GM19099 (cell line): ENCODE results near the gene RAB3C.

Experiments used
- POLR2A ChIP-seq: IDR thresholded peaks from 3 replicates; pipeline ENCODE4 v1.6.1; 2011; ENCODE audit warnings: low read depth; ENCODE audit not compliant: insufficient read length; ENCODE audit errors: extremely low read depth

Gene RAB3C, protein sequence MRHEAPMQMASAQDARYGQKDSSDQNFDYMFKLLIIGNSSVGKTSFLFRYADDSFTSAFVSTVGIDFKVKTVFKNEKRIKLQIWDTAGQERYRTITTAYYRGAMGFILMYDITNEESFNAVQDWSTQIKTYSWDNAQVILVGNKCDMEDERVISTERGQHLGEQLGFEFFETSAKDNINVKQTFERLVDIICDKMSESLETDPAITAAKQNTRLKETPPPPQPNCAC

GRCh38 chr5:58582803-58583491 lies at the start of gene RAB3C:
RAB3C (plus strand) TSS chr5:58583075; CDS start chr5:58583209, 134 bp downstream.
- TF ChIP-seq POLR2A, result no peak

- no peak for TF ChIP-seq POLR2A
Observed at GRCh38 chr5:58542709-58543108, 40.2 kb upstream of the RAB3C start.

DNA sequence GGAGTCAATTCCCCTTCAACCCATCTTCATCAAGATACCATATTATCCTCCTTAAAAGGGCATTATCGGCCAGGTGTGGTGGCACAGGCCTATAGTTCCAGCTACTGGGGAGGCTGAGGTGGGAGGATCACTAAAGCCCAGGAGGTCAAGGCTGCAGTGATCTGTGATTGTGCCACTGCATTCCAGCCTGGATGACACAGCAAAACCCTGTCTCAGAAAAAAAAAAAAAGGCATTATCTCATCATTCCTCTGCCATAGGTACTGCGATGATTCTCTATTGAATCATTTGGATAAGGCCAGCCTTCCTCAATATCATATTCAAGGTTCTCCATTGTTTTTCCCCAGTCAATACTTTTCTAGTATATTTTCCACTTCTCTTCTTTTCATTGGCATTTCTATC lies 39.2 kb upstream of the RAB3C start:
- no peak for TF ChIP-seq POLR2A

- no peak for TF ChIP-seq POLR2A
Observed at GRCh38 chr5:58544195-58544594, 38.7 kb upstream of the RAB3C start.

DNA sequence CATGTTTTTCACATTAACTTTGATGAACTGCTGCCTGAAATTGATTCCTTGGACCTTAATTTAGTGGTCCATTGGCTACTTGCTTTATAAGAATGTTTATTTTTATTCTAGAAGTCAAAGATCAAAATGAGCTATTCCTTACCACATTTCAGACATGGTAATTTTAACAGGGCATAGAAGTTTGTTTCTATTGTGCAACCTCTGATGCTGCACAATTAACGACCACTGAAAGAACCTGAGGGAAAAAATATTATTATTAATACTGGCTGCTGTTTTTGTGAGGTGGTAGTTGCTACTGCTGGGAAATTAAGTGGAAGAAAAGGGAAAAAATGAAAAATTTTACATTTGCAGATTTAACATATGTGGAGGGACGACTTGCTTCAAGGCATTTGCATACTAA lies 37.9 kb upstream of the RAB3C start:
- no peak for TF ChIP-seq POLR2A

DNA sequence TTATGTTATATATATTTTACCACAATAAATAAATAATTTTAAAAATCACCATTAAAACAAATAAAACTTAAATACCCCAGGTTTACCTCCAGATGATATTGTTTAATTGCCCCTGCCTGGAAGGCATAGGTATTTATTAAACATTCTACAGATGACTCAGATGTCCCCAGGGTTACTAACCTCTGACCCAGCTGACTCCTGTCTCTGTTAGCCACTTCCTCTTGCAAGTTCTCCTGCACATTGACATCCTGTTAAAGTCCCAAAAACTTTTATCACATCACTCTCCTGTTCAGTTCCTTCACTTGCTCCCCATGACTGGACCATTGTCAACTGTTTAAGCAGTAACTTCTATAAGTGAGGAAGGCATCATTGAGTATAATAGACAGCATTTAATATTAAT lies 37.0 kb upstream of the RAB3C start:
- TF ChIP-seq POLR2A, result no peak

- no peak for TF ChIP-seq POLR2A
Observed at GRCh38 chr5:58548068-58548467, 34.8 kb upstream of the RAB3C start.

DNA sequence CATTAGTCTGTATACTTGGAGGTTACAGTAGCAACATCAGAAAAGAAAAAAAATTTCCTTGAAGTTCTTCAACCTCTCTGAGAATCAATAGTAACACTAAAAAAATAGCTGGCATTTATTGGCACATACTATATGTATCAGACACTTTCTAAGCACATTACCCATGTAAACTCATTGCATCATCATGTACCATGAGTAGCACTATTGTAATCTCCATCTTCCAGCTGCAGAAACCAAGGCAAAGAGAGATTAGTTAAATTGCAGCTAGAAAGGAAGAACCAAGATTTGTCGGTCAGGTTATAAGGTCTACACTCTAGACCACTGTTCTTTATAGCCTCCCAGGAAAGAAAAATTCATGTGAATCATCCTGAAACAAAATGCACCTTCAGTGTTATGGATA lies 31.4 kb upstream of the RAB3C start:
- TF ChIP-seq POLR2A, result no peak

GRCh38 chr5:58565033-58565432 lies 17.8 kb upstream of the RAB3C start:
- TF ChIP-seq POLR2A, result no peak

GRCh38 chr5:58571501-58571900 lies 11.4 kb upstream of the RAB3C start:
- TF ChIP-seq POLR2A, result no peak

- no peak for TF ChIP-seq POLR2A
Observed at GRCh38 chr5:58579781-58580180, 3.1 kb upstream of the RAB3C start.

GRCh38 chr5:58582019-58582802 lies 664 bp upstream of the RAB3C start:
- TF ChIP-seq POLR2A, result no peak

GRCh38 chr5:58595952-58596351 lies 13.1 kb downstream of the RAB3C start:
- no peak for TF ChIP-seq POLR2A

- TF ChIP-seq POLR2A, result no peak
Observed at GRCh38 chr5:58598440-58598839, 15.6 kb downstream of the RAB3C start.

DNA sequence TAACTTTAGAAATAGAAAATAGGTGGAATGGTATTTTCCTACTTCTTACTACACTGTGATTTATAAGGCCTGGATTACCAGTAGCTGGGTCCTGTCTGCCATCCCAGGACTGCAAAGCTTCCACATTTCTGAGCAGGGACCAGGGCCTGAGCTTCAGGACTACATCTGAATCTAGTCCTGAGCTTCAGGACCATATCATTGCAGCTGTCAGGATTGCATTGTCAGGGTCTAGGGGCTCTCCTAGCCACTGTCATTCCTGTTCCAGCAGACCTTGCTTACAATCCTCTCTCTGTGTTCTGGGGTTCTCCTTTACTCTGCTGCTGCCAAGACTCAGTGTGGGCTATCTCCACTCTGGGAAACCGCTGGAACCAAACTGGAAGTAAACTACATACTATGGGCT lies 16.3 kb downstream of the RAB3C start:
- TF ChIP-seq POLR2A, result no peak

GRCh38 chr5:58606064-58606463 lies 23.2 kb downstream of the RAB3C start:
- TF ChIP-seq POLR2A, result no peak

DNA sequence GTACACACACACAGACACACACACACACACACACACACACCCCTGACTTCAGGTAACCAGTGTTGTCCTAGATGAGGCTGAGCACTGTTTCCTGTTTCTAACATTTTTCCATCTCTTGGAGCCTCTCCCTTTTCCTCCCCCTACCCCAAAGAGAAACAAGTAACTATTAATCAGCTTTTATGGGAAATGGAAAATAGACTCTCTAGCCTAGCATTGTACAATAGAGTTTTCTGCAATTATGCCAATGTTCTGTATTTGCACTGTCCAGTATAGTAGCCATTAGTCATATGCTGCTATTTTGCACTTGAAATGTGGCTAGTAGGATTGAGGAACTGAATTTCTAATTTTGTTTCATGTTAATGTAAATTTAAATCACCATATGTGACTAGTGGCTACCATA lies 33.1 kb downstream of the RAB3C start:
- no peak for TF ChIP-seq POLR2A

GRCh38 chr5:58617241-58617640 lies 34.4 kb downstream of the RAB3C start:
- TF ChIP-seq POLR2A, result no peak
